A673 (cell line): ENCODE data around the gene TXNDC8. TPM values are rescaled to one million over a fixed set of nuclear protein-coding genes. Genes with fewer than 3 reads are reported as not detected.

Experiments used
- BruUV-seq: library from RNA; stranded (reverse); fragments of 400-500 nt; replicated peaks from 2 replicates; lab custom pipeline; 2021; lab: Mats Ljungman, UMichigan
- CTCF ChIA-PET: fragments of 300-600 bp; sonication (Branson Sonifier 250); formaldehyde crosslinking; loops from one replicate; lab custom pipeline; 2022; ENCODE audit warnings: antibody characterized with exemption; lab: Charles Lee
- POLR2A ChIA-PET: fragments of 300-600 bp; sonication (Branson Sonifier 250); formaldehyde crosslinking; loops from one replicate; lab custom pipeline; 2022; ENCODE audit warnings: antibody characterized with exemption; ENCODE audit not compliant: low non-redundant PET; lab: Charles Lee
- DNase-seq: peaks from one replicate; pipeline ENCODE4 v3.0.0-alpha.2; 2015; ENCODE audit warnings: low spot score
- H3K27ac ChIP-seq: fragments of 200-600 bp; sonication (generic); 2 replicates; pipeline ENCODE4 v1.5.1; 2016; ENCODE audit warnings: mixed run types, low read depth, mild to moderate bottlenecking, mixed read lengths, antibody characterized with exemption, low read length; ENCODE audit not compliant: poor library complexity, severe bottlenecking
- H3K27me3 ChIP-seq: fragments of 200-600 bp; sonication (generic); replicated peaks from 2 replicates; pipeline ENCODE4 v1.6.1; 2017; ENCODE audit warnings: mixed run types, low read depth, mild to moderate bottlenecking, mixed read lengths, antibody characterized with exemption, low read length; ENCODE audit not compliant: insufficient read depth, poor library complexity
- H3K36me3 ChIP-seq: fragments of 200-600 bp; sonication (generic); 2 replicates; pipeline ENCODE4 v1.6.1; 2016; ENCODE audit warnings: mixed run types, mild to moderate bottlenecking, mixed read lengths, antibody characterized with exemption, low read length; ENCODE audit not compliant: insufficient read depth, poor library complexity, severe bottlenecking
- H3K4me1 ChIP-seq: fragments of 200-600 bp; sonication (generic); 2 replicates; pipeline ENCODE4 v1.6.1; 2017; ENCODE audit warnings: mixed run types, mild to moderate bottlenecking, mixed read lengths, antibody characterized with exemption, low read length; ENCODE audit not compliant: insufficient read depth, poor library complexity, severe bottlenecking
- H3K4me3 ChIP-seq: fragments of 200-600 bp; sonication (generic); 2 replicates; pipeline ENCODE4 v1.5.1; 2016; ENCODE audit warnings: low read depth, mixed run types, mild to moderate bottlenecking, mixed read lengths, low read length; ENCODE audit not compliant: poor library complexity, severe bottlenecking
- H3K9me3 ChIP-seq: fragments of 200-600 bp; sonication (generic); 2 replicates; pipeline ENCODE4 v1.6.1; 2016; ENCODE audit warnings: mixed run types, low read depth, mild to moderate bottlenecking, mixed read lengths, antibody characterized with exemption, low read length; ENCODE audit not compliant: poor library complexity, severe bottlenecking
- CTCF ChIP-seq: fragments of 300-800, 200-600 bp; sonication (generic); conservative IDR thresholded peaks from 2 replicates; pipeline ENCODE4 v1.5.1; 2017; ENCODE audit warnings: low read depth, mild to moderate bottlenecking, antibody characterized with exemption, low read length, moderate library complexity, mixed read lengths
- EZH2 ChIP-seq: fragments of 200-600 bp; sonication (generic); IDR thresholded peaks from 2 replicates; pipeline ENCODE4 v1.6.1; 2017; ENCODE audit warnings: borderline replicate concordance, low read depth, mild to moderate bottlenecking, mixed read lengths, antibody characterized with exemption, low read length; ENCODE audit not compliant: poor library complexity, severe bottlenecking
- intact Hi-C: fragments of 100-400 bp; cut with micrococcal nuclease; formaldehyde crosslinking; loops from one replicate; pipeline ENCODE4 v1.10.0; 2022; ENCODE audit not compliant: unreplicated experiment
- total RNA-seq: library from RNA; stranded (reverse); gene quantifications from 2 replicates; pipeline ENCODE4 v1.2.3, GENCODE V29; 2021

Gene TXNDC8
- total RNA-seq, 1 experiment from 2014 or later = not detected

- BruUV-seq = no TSS peak
- POLR2A ChIA-PET = interaction anchor here (0.6 to 0.7 kb wide), 2 partner anchors 275 to 607 kb away, joined by 3 read pairs; no protein-coding TSS in a partner anchor
These were observed 13.4 kb upstream of the TXNDC8 start for GRCh38 chr9:110351009-110351467.

GRCh38 chr9:110346325-110346724, 8.7 kb upstream of the TXNDC8 start:
- no peak overlapping the region for H3K4me3 ChIP-seq
- no peaks in the 10 kb centered on the region for H3K36me3 ChIP-seq
- no TSS peak for BruUV-seq
- no peak for DNase-seq
- intact Hi-C loops = no loop called here
- no peak overlapping the region for H3K27ac ChIP-seq
- peaks cover 3% of the 10 kb centered on the region for H3K27me3 ChIP-seq
- no peaks in the 10 kb centered on the region for H3K4me1 ChIP-seq
- TF ChIP-seq CTCF (no peak), EZH2 (no peak)
- CTCF ChIA-PET = no interaction called here
- no peaks in the 10 kb centered on the region for H3K9me3 ChIP-seq
- POLR2A ChIA-PET = no interaction called here

More at GRCh38 chr9:110351009-110351467, 13.4 kb upstream of the TXNDC8 start:
- Histone ChIP-seq H3K4me3 (no peak overlapping the region), H3K27me3 (no peaks in the 10 kb centered on the region), H3K9me3 (no peaks in the 10 kb centered on the region), H3K36me3 (no peaks in the 10 kb centered on the region), H3K27ac (no peak overlapping the region), H3K4me1 (no peaks in the 10 kb centered on the region)
- no peak for TF ChIP-seq EZH2
- TF ChIP-seq CTCF = no peak
- CTCF ChIA-PET = interaction anchor here (0.8 kb wide), 1 partner anchor 10 kb away, joined by 3 read pairs; no protein-coding TSS in a partner anchor
- DNase-seq = peak; percentile 84
- intact Hi-C loops = no loop called here

- no TSS peak for BruUV-seq
These were observed 7.2 kb upstream of the TXNDC8 start for GRCh38 chr9:110344821-110345220.

More at GRCh38 chr9:110344821-110345220, 7.2 kb upstream of the TXNDC8 start:
- no peaks in the 10 kb centered on the region for H3K9me3 ChIP-seq
- CTCF ChIA-PET = no interaction called here
- no peak for DNase-seq
- no peak overlapping the region for H3K27ac ChIP-seq
- peaks cover 3% of the 10 kb centered on the region for H3K27me3 ChIP-seq
- TF ChIP-seq EZH2 (no peak), CTCF (no peak)
- intact Hi-C loops = no loop called here
- no peak overlapping the region for H3K4me3 ChIP-seq
- H3K4me1 ChIP-seq = no peaks in the 10 kb centered on the region
- H3K36me3 ChIP-seq = no peaks in the 10 kb centered on the region
- POLR2A ChIA-PET = no interaction called here
